Panc1 (cell line): ENCODE results near the gene LONRF2. TPM values are rescaled to one million over a fixed set of nuclear protein-coding genes. Genes with fewer than 3 reads are reported as not detected.

Source experiments
- ATAC-seq: fragments of 200-7000 bp; cut with Tn5 transposase; 2 replicates; pipeline ENCODE4 v1.9.1; 2020; ENCODE audit warnings: mild to moderate bottlenecking, moderate library complexity
- BruUV-seq: library from RNA; stranded (reverse); fragments of 400-500 nt; replicated peaks from 2 replicates; lab custom pipeline; 2021; lab: Mats Ljungman, UMichigan
- CTCF ChIA-PET: fragments of 300-600 bp; sonication (Branson Sonifier 250); formaldehyde crosslinking; loops from one replicate; lab custom pipeline; 2022; ENCODE audit warnings: antibody characterized with exemption; lab: Charles Lee
- POLR2A ChIA-PET: fragments of 300-600 bp; sonication (Branson Sonifier 250); formaldehyde crosslinking; loops from one replicate; lab custom pipeline; 2022; ENCODE audit warnings: antibody characterized with exemption; lab: Charles Lee
- DNase-seq: peaks from one replicate; pipeline ENCODE4 v3.0.0-alpha.2; 2010; ENCODE audit warnings: low read depth, low spot score
- H3K27ac ChIP-seq: 2 replicates; pipeline ENCODE4 v1.5.1; 2011; ENCODE audit warnings: mild to moderate bottlenecking, low read length, inconsistent platforms
- H3K27me3 ChIP-seq: fragments of 200-500 bp; sonication (Bioruptor generic); 2 replicates; pipeline ENCODE4 v1.6.0; 2014; ENCODE audit warnings: low read length, inconsistent platforms; ENCODE audit not compliant: control insufficient read depth, insufficient read depth
- H3K36me3 ChIP-seq: fragments of 200-500 bp; sonication (Bioruptor generic); 2 replicates; pipeline ENCODE4 v1.5.1; 2014; ENCODE audit warnings: inconsistent platforms, mild to moderate bottlenecking, low read length, moderate library complexity; ENCODE audit not compliant: control insufficient read depth, insufficient read depth
- H3K4me1 ChIP-seq: 2 replicates; pipeline ENCODE4 v1.5.1; 2011; ENCODE audit warnings: inconsistent platforms, mild to moderate bottlenecking, low read length, moderate library complexity; ENCODE audit not compliant: control insufficient read depth, insufficient read depth
- H3K4me3 ChIP-seq, 2 experiments: 2 replicates each; pipeline ENCODE4 v1.5.1; 2011 to 2012; ENCODE audit warnings: low read depth in 2 of 2, low read length in 2 of 2, mild to moderate bottlenecking in 2 of 2, inconsistent platforms in 1 of 2, moderate library complexity in 1 of 2
- H3K9me3 ChIP-seq: fragments of 200-500 bp; sonication (Bioruptor generic); 2 replicates; pipeline ENCODE4 v1.5.1; 2014; ENCODE audit warnings: low read depth, mild to moderate bottlenecking, inconsistent platforms, low read length, moderate library complexity; ENCODE audit not compliant: control insufficient read depth, insufficient read depth
- POLR2AphosphoS5 ChIP-seq: IDR thresholded peaks from 2 replicates; pipeline ENCODE4 v1.6.1; 2012; ENCODE audit warnings: mild to moderate bottlenecking, low read depth, low read length, moderate library complexity
- REST ChIP-seq, 2 experiments: IDR thresholded peaks; 2 replicates each; pipeline ENCODE4 v1.6.1; 2011 to 2012; ENCODE audit warnings: low read depth in 2 of 2, control low read depth in 1 of 2, low read length in 1 of 2, mild to moderate bottlenecking in 1 of 2, moderate library complexity in 1 of 2; ENCODE audit not compliant: insufficient read depth in 1 of 2
- SIN3A ChIP-seq: IDR thresholded peaks from 2 replicates; pipeline ENCODE4 v1.6.1; 2012; ENCODE audit warnings: low read depth, mild to moderate bottlenecking, low read length, moderate library complexity, borderline replicate concordance; ENCODE audit not compliant: insufficient read depth
- TCF7L2 ChIP-seq: IDR thresholded peaks from 2 replicates; pipeline ENCODE4 v1.6.1; 2011; ENCODE audit warnings: mild to moderate bottlenecking, low read depth, low read length, inconsistent platforms
- in situ Hi-C: cut with HindIII; loops from 2 replicates; pipeline ENCODE4 v1.10.0; 2016; ENCODE audit warnings: low sequenced_read_pairs, low pct_unique_long_range_greater_than_20kb
- intact Hi-C: fragments of 100-400 bp; cut with micrococcal nuclease; formaldehyde crosslinking; loops from one replicate; pipeline ENCODE4 v1.10.0; 2022; ENCODE audit not compliant: unreplicated experiment
- total RNA-seq: library from RNA; stranded (reverse); gene quantifications from one replicate; pipeline ENCODE4 v1.2.1, GENCODE V29; 2021; ENCODE audit not compliant: unreplicated experiment
- TF ChIP-seq, protein P1 (sequence below): fragments of 450-650 bp; IDR thresholded peaks from 2 replicates; pipeline ENCODE4 v1.5.1; 2017; ENCODE audit warnings: mild to moderate bottlenecking

LONRF2 gene
- total RNA-seq, 1 experiment from 2014 or later = 12.9 TPM

GRCh38 chr2:100358554-100358953 is 36.3 kb upstream of the LONRF2 start:
- DNase-seq (no peak), ATAC-seq (no peak)
- TF ChIP-seq POLR2AphosphoS5 (no peak), SIN3A (no peak), REST (IDR thresholded peaks at IDR 0.05; ENCODE audit: insufficient read depth in 1 of 2, low read depth in 2 of 2, low read length in 1 of 2) (no peak), TCF7L2 (no peak)
- TF ChIP-seq, protein P1, sequence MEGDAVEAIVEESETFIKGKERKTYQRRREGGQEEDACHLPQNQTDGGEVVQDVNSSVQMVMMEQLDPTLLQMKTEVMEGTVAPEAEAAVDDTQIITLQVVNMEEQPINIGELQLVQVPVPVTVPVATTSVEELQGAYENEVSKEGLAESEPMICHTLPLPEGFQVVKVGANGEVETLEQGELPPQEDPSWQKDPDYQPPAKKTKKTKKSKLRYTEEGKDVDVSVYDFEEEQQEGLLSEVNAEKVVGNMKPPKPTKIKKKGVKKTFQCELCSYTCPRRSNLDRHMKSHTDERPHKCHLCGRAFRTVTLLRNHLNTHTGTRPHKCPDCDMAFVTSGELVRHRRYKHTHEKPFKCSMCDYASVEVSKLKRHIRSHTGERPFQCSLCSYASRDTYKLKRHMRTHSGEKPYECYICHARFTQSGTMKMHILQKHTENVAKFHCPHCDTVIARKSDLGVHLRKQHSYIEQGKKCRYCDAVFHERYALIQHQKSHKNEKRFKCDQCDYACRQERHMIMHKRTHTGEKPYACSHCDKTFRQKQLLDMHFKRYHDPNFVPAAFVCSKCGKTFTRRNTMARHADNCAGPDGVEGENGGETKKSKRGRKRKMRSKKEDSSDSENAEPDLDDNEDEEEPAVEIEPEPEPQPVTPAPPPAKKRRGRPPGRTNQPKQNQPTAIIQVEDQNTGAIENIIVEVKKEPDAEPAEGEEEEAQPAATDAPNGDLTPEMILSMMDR = no peak
- intact Hi-C loops (no loop called here), in situ Hi-C loops (no loop called here)
- Histone ChIP-seq H3K36me3 (no peaks in the 10 kb centered on the region), H3K4me1 (no peaks in the 10 kb centered on the region), H3K27me3 (no peaks in the 10 kb centered on the region), H3K4me3 (no peak overlapping the region), H3K9me3 (no peaks in the 10 kb centered on the region), H3K27ac (no peak overlapping the region)
- CTCF ChIA-PET = no interaction called here
- POLR2A ChIA-PET = interaction anchor here (0.6 kb wide), 1 partner anchor 288 kb away, joined by 3 read pairs; no protein-coding TSS in a partner anchor
- BruUV-seq = no TSS peak

GRCh38 chr2:100352521-100352920 is 30.2 kb upstream of the LONRF2 start:
- POLR2A ChIA-PET = interaction anchor here (0.7 kb wide), 1 partner anchor 13 kb away, joined by 3 read pairs; no protein-coding TSS in a partner anchor

More at GRCh38 chr2:100352521-100352920, 30.2 kb upstream of the LONRF2 start:
- Histone ChIP-seq H3K4me3 (no peak overlapping the region), H3K27ac (no peak overlapping the region), H3K36me3 (no peaks in the 10 kb centered on the region), H3K27me3 (no peaks in the 10 kb centered on the region), H3K9me3 (no peaks in the 10 kb centered on the region), H3K4me1 (no peaks in the 10 kb centered on the region)
- TF ChIP-seq REST (IDR thresholded peaks at IDR 0.05; ENCODE audit: insufficient read depth in 1 of 2, low read depth in 2 of 2, low read length in 1 of 2) (no peak), SIN3A (no peak), POLR2AphosphoS5 (no peak), TCF7L2 (no peak)
- TF ChIP-seq, protein P1 = no peak
- CTCF ChIA-PET = no interaction called here
- ATAC-seq = no peak
- intact Hi-C loops = no loop called here
- DNase-seq = no peak
- BruUV-seq = no TSS peak
- in situ Hi-C loops = no loop called here
